NB4 (cell line): ENCODE data around the gene BIRC3.

Experiments
- MYC ChIP-seq: IDR thresholded peaks from 2 replicates; pipeline ENCODE4 v1.6.1; 2011; ENCODE audit warnings: low read depth, low read length
- POLR2A ChIP-seq: IDR thresholded peaks from 2 replicates; pipeline ENCODE4 v1.6.1; 2011; ENCODE audit warnings: mild to moderate bottlenecking; ENCODE audit not compliant: insufficient read length; ENCODE audit errors: extremely low read depth
- TF ChIP-seq, protein P1 (sequence below): IDR thresholded peaks from one replicate; pipeline ENCODE4 v1.5.1; 2012; ENCODE audit warnings: low read depth, low read length

DNA sequence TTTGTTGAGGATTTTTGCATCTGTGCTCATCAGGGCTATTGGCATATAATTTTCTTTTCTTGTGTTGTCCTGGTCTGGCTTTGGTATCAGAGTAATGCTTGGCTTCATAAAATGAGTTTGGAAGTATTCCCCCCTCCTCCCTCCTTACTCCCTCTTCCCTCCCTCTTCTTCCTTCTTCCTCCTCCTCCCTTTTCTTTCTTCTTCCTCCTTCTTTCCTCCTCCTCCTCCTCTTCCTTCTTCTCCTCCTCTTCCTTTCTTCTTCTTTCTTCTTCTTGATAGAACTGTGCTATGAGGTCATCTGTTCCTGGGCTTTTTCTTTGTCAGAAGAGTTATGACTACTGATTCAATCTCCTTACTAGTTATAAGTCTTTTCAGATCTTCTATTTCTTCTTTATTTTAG lies 39.8 kb downstream of the BIRC3 start:
- TF ChIP-seq, protein P1, sequence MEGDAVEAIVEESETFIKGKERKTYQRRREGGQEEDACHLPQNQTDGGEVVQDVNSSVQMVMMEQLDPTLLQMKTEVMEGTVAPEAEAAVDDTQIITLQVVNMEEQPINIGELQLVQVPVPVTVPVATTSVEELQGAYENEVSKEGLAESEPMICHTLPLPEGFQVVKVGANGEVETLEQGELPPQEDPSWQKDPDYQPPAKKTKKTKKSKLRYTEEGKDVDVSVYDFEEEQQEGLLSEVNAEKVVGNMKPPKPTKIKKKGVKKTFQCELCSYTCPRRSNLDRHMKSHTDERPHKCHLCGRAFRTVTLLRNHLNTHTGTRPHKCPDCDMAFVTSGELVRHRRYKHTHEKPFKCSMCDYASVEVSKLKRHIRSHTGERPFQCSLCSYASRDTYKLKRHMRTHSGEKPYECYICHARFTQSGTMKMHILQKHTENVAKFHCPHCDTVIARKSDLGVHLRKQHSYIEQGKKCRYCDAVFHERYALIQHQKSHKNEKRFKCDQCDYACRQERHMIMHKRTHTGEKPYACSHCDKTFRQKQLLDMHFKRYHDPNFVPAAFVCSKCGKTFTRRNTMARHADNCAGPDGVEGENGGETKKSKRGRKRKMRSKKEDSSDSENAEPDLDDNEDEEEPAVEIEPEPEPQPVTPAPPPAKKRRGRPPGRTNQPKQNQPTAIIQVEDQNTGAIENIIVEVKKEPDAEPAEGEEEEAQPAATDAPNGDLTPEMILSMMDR, result no peak
- TF ChIP-seq POLR2A, result no peak
- TF ChIP-seq MYC, result no peak
